Body of pancreas (tissue), 4 donors: ENCODE data around the gene HSF5. TPM values are rescaled to one million over a fixed set of nuclear protein-coding genes. Genes with fewer than 3 reads are reported as not detected.

ENCODE experiments used
- ATAC-seq: fragments of 150-250 bp; one replicate; pipeline ENCODE4 v1.9.1; 2016
- DNase-seq, 4 donors: peaks; one replicate each; pipeline ENCODE4 v3.0.0-alpha.2; 2019
- H3K27ac ChIP-seq, 4 donors: fragments of 200-600 bp; sonication (generic); 1 replicate in 3 of 4; 2 replicates in 1 of 4; pipeline versions ENCODE4 v1.5.1 to v1.6.1; 2016 to 2019; ENCODE audit warnings: mild to moderate bottlenecking in 1 of 4, mixed read lengths in 1 of 4, moderate library complexity in 1 of 4
- H3K27me3 ChIP-seq, 2 donors: fragments of 200-600 bp; sonication (generic); one replicate each; pipeline ENCODE4 v1.6.0; 2016; ENCODE audit warnings: mild to moderate bottlenecking in 1 of 2
- H3K36me3 ChIP-seq, 2 donors: fragments of 200-600 bp; sonication (generic); replicated peaks in 1 of 2; 2 replicates each; pipeline ENCODE4 v1.5.1; 2016; ENCODE audit warnings: low read depth in 2 of 2; ENCODE audit not compliant: insufficient read depth in 1 of 2
- H3K4me1 ChIP-seq: fragments of 200-600 bp; sonication (generic); one replicate; pipeline ENCODE4 v1.6.0; 2016
- H3K4me3 ChIP-seq, 2 donors: fragments of 200-600 bp; sonication (generic); 1 replicate in 1 of 2; 2 replicates in 1 of 2; pipeline ENCODE4 v1.5.1; 2016 to 2019
- H3K9me3 ChIP-seq, 3 donors: fragments of 200-600 bp; sonication (generic); 1 replicate in 2 of 3; 2 replicates in 1 of 3; pipeline ENCODE4 v1.5.1; 2016
- CTCF ChIP-seq, 7 experiments: fragments of 450-650 bp in 4 of 7; fragments of 200-600 bp in 3 of 7; sonication (generic) in 3 of 7; IDR thresholded peaks; one replicate each; pipeline ENCODE4 v1.5.1; 2016 to 2019; ENCODE audit warnings: antibody characterized with exemption in 7 of 7
- POLR2A ChIP-seq, 3 donors: fragments of 450-650 bp; IDR thresholded peaks; one replicate each; pipeline ENCODE4 v1.6.1; 2016; ENCODE audit warnings: antibody characterized with exemption in 3 of 3, mild to moderate bottlenecking in 2 of 3
- WGBS, 2 donors: methylation state at CpG; one replicate each; pipeline ENCODE4 v1.1.5; 2017; 5-methylcytosine and 5-hydroxymethylcytosine counted together
- intact Hi-C: fragments of 100-400 bp; cut with DNase I; formaldehyde crosslinking; loops from one replicate; pipeline ENCODE4 v1.15.1; 2023
- total RNA-seq, 2 donors: library from RNA; depleted of rRNA; stranded (reverse); fragments of >200 nt; gene quantifications; one replicate each; pipeline ENCODE4 v1.1.0, GENCODE V29; 2016

HSF5 gene
- total RNA-seq, 2 donors from 2014 or later = not detected

- Histone ChIP-seq H3K4me3 (no peak overlapping the region), H3K4me1 (no peaks in the 10 kb centered on the region), H3K36me3 (no peaks in the 10 kb centered on the region), H3K27me3 (no peaks in the 10 kb centered on the region), H3K27ac (no peak overlapping the region), H3K9me3 (no peaks in the 10 kb centered on the region)
- TF ChIP-seq POLR2A (IDR thresholded peaks at IDR 0.05) (no peak), CTCF (IDR thresholded peaks at IDR 0.05) (no peak)
- intact Hi-C loops = no loop called here
- DNase-seq (no peak), ATAC-seq (no peak)
Measured at GRCh38 chr17:58455491-58455890, 32.7 kb downstream of the HSF5 start.

GRCh38 chr17:58452738-58453137, 35.5 kb downstream of the HSF5 start:
- TF ChIP-seq POLR2A (IDR thresholded peaks at IDR 0.05) (no peak), CTCF (IDR thresholded peaks at IDR 0.05) (no peak)
- no peak for ATAC-seq
- no peak for DNase-seq
- Histone ChIP-seq H3K36me3 (no peaks in the 10 kb centered on the region), H3K9me3 (no peaks in the 10 kb centered on the region), H3K4me1 (no peaks in the 10 kb centered on the region), H3K4me3 (no peak overlapping the region), H3K27ac (no peak overlapping the region), H3K27me3 (no peaks in the 10 kb centered on the region)
- intact Hi-C loops = no loop called here
- WGBS, 2 donors = 92 to 94% methylated on average over 1 of the region's 1 CpG

GRCh38 chr17:58447039-58447975, 40.9 kb downstream of the HSF5 start:
- no peak for TF ChIP-seq POLR2A (IDR thresholded peaks at IDR 0.05)
- peak; percentile 58 to 90 (median 85) for TF ChIP-seq CTCF (IDR thresholded peaks at IDR 0.05)
- peak; percentile 88 for ATAC-seq
- Histone ChIP-seq H3K36me3 (no peaks in the 10 kb centered on the region), H3K9me3 (no peaks in the 10 kb centered on the region), H3K4me3 (no peak overlapping the region), H3K27me3 (no peaks in the 10 kb centered on the region), H3K27ac (no peak overlapping the region), H3K4me1 (no peaks in the 10 kb centered on the region)
- 59 to 61% methylated on average over 8 of the region's 9 CpGs for WGBS, 2 donors
- intact Hi-C loops = loop anchor here (5.0 kb wide), 1 partner anchor 130 kb away; no protein-coding TSS in a partner anchor
- peak; percentile 75 to 84 (median 81) for DNase-seq

- intact Hi-C loops = loop anchor here (5.0 kb wide), 1 partner anchor 129 kb away; no protein-coding TSS in a partner anchor
- H3K4me1 ChIP-seq = no peaks in the 10 kb centered on the region
- no peak for ATAC-seq
- no peaks in the 10 kb centered on the region for H3K9me3 ChIP-seq
- H3K27ac ChIP-seq = no peak overlapping the region
- DNase-seq = no peak
- no peak for TF ChIP-seq POLR2A (IDR thresholded peaks at IDR 0.05)
- no peaks in the 10 kb centered on the region for H3K27me3 ChIP-seq
- H3K4me3 ChIP-seq = no peak overlapping the region
- H3K36me3 ChIP-seq = no peaks in the 10 kb centered on the region
- 76 to 77% methylated on average over 6 of the region's 6 CpGs for WGBS, 2 donors
Measured at GRCh38 chr17:58446086-58446485, 42.1 kb downstream of the HSF5 start.

GRCh38 chr17:58436805-58437239, 51.4 kb downstream of the HSF5 start:
- no peaks in the 10 kb centered on the region for H3K27me3 ChIP-seq
- no peak for TF ChIP-seq POLR2A (IDR thresholded peaks at IDR 0.05)
- TF ChIP-seq CTCF (IDR thresholded peaks at IDR 0.05) = no peak
- H3K4me1 ChIP-seq = no peaks in the 10 kb centered on the region
- H3K4me3 ChIP-seq = no peak overlapping the region
- DNase-seq = no peak
- intact Hi-C loops = no loop called here
- H3K36me3 ChIP-seq = no peaks in the 10 kb centered on the region
- 35 to 48% methylated on average over 5 of the region's 5 CpGs for WGBS, 2 donors
- no peak overlapping the region for H3K27ac ChIP-seq
- no peaks in the 10 kb centered on the region for H3K9me3 ChIP-seq
- ATAC-seq = no peak
